Loucy (cell line): ENCODE measurements around the gene TACC2.

ENCODE experiments used
- H2AFZ ChIP-seq: fragments of 200-600 bp; sonication (generic); 2 replicates; pipeline ENCODE4 v1.6.0; 2016; ENCODE audit warnings: antibody characterized with exemption, mild to moderate bottlenecking, low read length, moderate library complexity
- H3F3A ChIP-seq: fragments of 200-600 bp; 2 replicates; pipeline ENCODE4 v1.6.0; 2016; ENCODE audit warnings: antibody characterized with exemption, low read depth, mild to moderate bottlenecking
- H3K27me3 ChIP-seq: fragments of 200-600 bp; sonication (generic); 2 replicates; pipeline ENCODE4 v1.6.1; 2014; ENCODE audit warnings: low read length, mild to moderate bottlenecking; ENCODE audit not compliant: insufficient read depth, poor library complexity, severe bottlenecking
- H3K36me3 ChIP-seq: fragments of 200-600 bp; sonication (generic); 2 replicates; pipeline ENCODE4 v1.6.1; 2016; ENCODE audit warnings: low read length; ENCODE audit not compliant: insufficient read depth
- H3K4me1 ChIP-seq: fragments of 200-600 bp; sonication (generic); 2 replicates; pipeline ENCODE4 v1.5.1; 2014; ENCODE audit warnings: low read length, mild to moderate bottlenecking; ENCODE audit not compliant: insufficient read depth, poor library complexity, severe bottlenecking
- H3K4me2 ChIP-seq: fragments of 200-600 bp; sonication (generic); 2 replicates; pipeline ENCODE4 v1.6.0; 2014; ENCODE audit warnings: antibody characterized with exemption, low read length, low read depth, mild to moderate bottlenecking; ENCODE audit not compliant: poor library complexity, severe bottlenecking
- H3K4me3 ChIP-seq: fragments of 200-600 bp; sonication (generic); 2 replicates; pipeline ENCODE4 v1.5.1; 2014; ENCODE audit warnings: low read length, mild to moderate bottlenecking, mixed read lengths; ENCODE audit not compliant: poor library complexity, severe bottlenecking
- H3K79me2 ChIP-seq: fragments of 200-600 bp; sonication (generic); 2 replicates; pipeline ENCODE4 v1.6.1; 2014; ENCODE audit warnings: low read length; ENCODE audit not compliant: insufficient read depth
- H3K9ac ChIP-seq: fragments of 200-600 bp; sonication (generic); 2 replicates; pipeline ENCODE4 v1.6.0; 2014; ENCODE audit warnings: mild to moderate bottlenecking, low read depth, low read length, moderate library complexity; ENCODE audit not compliant: poor library complexity, severe bottlenecking
- H3K9me2 ChIP-seq: fragments of 200-600 bp; sonication (generic); replicated peaks from 2 replicates; pipeline ENCODE4 v1.6.1; 2016; ENCODE audit warnings: low read depth, low read length, mixed read lengths
- H3K9me3 ChIP-seq: fragments of 200-600 bp; sonication (generic); 2 replicates; pipeline ENCODE4 v1.6.1; 2014; ENCODE audit warnings: mild to moderate bottlenecking, antibody characterized with exemption, low read length, low read depth; ENCODE audit not compliant: insufficient read depth
- H4K20me1 ChIP-seq: fragments of 200-600 bp; sonication (generic); 2 replicates; pipeline ENCODE4 v1.6.0; 2014; ENCODE audit warnings: antibody characterized with exemption, low read length, mild to moderate bottlenecking; ENCODE audit not compliant: insufficient read depth, poor library complexity, severe bottlenecking
- CTCF ChIP-seq: fragments of 200-600 bp; sonication (generic); conservative IDR thresholded peaks from 2 replicates; pipeline ENCODE4 v1.5.1; 2014; ENCODE audit warnings: mild to moderate bottlenecking, antibody characterized with exemption, low read length
- EZH2phosphoT487 ChIP-seq: fragments of 200-600 bp; IDR thresholded peaks from 2 replicates; pipeline ENCODE4 v1.6.1; 2018; ENCODE audit warnings: antibody characterized with exemption, mild to moderate bottlenecking, moderate library complexity, borderline replicate concordance

Gene TACC2

GRCh38 chr10:122245136-122245535 is 256.2 kb downstream of the TACC2 start:
- Histone ChIP-seq H3K4me1 (no peaks in the 10 kb centered on the region), H3K36me3 (no peaks in the 10 kb centered on the region), H3K4me3 (no peak overlapping the region), H3K9ac (no peak overlapping the region), H3K79me2 (no peaks in the 10 kb centered on the region), H3F3A (no peaks in the 10 kb centered on the region), H2AFZ (no peak overlapping the region), H3K4me2 (no peak overlapping the region), H3K27me3 (no peaks in the 10 kb centered on the region), H3K9me2 (no peaks in the 10 kb centered on the region), H3K9me3 (no peaks in the 10 kb centered on the region), H4K20me1 (no peaks in the 10 kb centered on the region)
- no peak for TF ChIP-seq CTCF
- TF ChIP-seq EZH2phosphoT487: no peak

DNA sequence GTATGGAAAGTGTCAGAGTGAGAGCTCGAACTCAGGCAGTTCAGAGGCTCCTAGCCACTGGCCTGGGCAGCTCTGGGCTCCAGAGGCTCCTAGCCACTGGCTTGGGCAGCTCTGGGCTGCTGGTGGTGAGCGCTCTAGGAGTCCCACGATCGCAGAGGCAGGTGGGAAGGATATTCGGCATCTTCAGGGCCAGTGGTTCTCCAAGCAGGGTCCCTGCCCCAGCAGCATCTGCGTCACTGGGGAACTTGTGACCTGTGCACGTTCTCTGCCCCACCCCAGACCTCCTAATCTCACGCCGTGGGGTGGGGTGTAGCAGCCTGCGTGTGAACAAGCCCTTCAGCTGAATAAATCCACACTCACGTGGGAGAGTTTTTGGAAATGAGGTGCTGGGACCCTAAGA is 256.9 kb downstream of the TACC2 start:
- no peak for TF ChIP-seq CTCF
- TF ChIP-seq EZH2phosphoT487: no peak
- Histone ChIP-seq H3K9me3 (no peaks in the 10 kb centered on the region), H3K36me3 (no peaks in the 10 kb centered on the region)

GRCh38 chr10:122246830-122247520 is 258.0 kb downstream of the TACC2 start:
- H3K4me3 ChIP-seq: no peak overlapping the region

More for the DNA sequence above, 256.9 kb downstream of the TACC2 start:
- Histone ChIP-seq H3K4me3 (no peak overlapping the region), H3F3A (no peaks in the 10 kb centered on the region), H4K20me1 (no peaks in the 10 kb centered on the region), H3K9ac (no peak overlapping the region), H3K79me2 (no peaks in the 10 kb centered on the region), H3K4me1 (no peaks in the 10 kb centered on the region), H3K27me3 (no peaks in the 10 kb centered on the region), H2AFZ (no peak overlapping the region), H3K4me2 (no peak overlapping the region), H3K9me2 (no peaks in the 10 kb centered on the region)

More at GRCh38 chr10:122246830-122247520, 258.0 kb downstream of the TACC2 start:
- TF ChIP-seq CTCF: no peak
- no peak for TF ChIP-seq EZH2phosphoT487
- Histone ChIP-seq H3K9ac (no peak overlapping the region), H3K79me2 (no peaks in the 10 kb centered on the region), H3K36me3 (no peaks in the 10 kb centered on the region), H3K4me1 (no peaks in the 10 kb centered on the region), H3K9me3 (no peaks in the 10 kb centered on the region), H3K4me2 (no peak overlapping the region), H4K20me1 (no peaks in the 10 kb centered on the region), H3K27me3 (no peaks in the 10 kb centered on the region), H3K9me2 (no peaks in the 10 kb centered on the region), H2AFZ (no peak overlapping the region), H3F3A (no peaks in the 10 kb centered on the region)
